ENCODE measurements around the gene GJA9. TPM values are rescaled to one million over a fixed set of nuclear protein-coding genes. Genes with fewer than 3 reads are reported as not detected.
"Not testable (repeated sequence)": the region's sequence is repeated elsewhere in the genome, so short reads cannot be mapped to it uniquely, and the experiment has no call there.

The GJA9 gene
- total RNA-seq, 1 experiment from 2014 or later: 0.10 TPM

DNA sequence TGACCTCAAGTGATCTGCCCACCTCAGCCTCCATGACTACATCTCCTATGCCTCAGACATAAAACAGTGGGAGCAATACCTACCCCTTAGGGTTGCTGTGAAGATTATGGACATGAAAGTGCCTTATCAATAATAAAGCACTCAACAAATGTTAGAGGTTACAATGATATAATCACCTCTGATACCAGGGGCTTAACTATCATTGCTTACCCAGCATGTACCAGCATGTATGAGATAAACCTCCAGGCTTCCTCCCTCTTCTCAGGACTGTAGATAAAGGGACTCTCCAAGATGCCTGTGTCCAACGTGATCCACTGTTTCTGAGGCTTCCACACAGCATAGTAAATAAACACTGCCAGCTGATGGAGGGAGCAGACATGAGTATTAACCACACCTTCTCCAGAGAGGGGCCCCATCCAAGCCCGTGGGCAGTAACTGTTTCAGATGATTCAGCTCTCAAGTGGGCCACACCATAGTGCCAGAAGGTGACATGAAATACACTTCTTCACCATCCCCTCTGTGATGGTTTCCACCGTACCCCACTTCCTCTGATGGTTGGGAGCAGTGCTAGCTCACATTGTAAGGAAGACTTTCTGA is 34.1 kb upstream of the GJA9 start:
- Histone ChIP-seq H3K27ac (ENCODE audit: low read length) (no peak overlapping the region), H3K4me1 (ENCODE audit: control insufficient read depth, insufficient read depth, low read length) (no peaks in the 10 kb centered on the region), H3K36me3 (ENCODE audit: control insufficient read depth, insufficient read depth, low read length) (no peaks in the 10 kb centered on the region), H3K27me3 (ENCODE audit: control insufficient read depth, insufficient read depth, low read length) (no peaks in the 10 kb centered on the region), H3K4me3 (ENCODE audit: low read depth in 2 of 2, low read length in 2 of 2) (no peak overlapping the region), H3K9me3 (ENCODE audit: control insufficient read depth, insufficient read depth, low read depth, low read length) (no peaks in the 10 kb centered on the region)
- ChIA-PET CTCF (no interaction called here), POLR2A (no interaction called here)
- in situ Hi-C loops (cut with HindIII; ENCODE audit: low pct_unique_long_range_greater_than_20kb, low sequenced_read_pairs): no loop called here
- no TSS peak for BruUV-seq (replicated peaks)
- DNase-seq (ENCODE audit: low read depth, low spot score) (no peak), ATAC-seq (no peak)
- intact Hi-C loops (cut with micrococcal nuclease; ENCODE audit: unreplicated experiment): no loop called here
- TF ChIP-seq, protein P1, sequence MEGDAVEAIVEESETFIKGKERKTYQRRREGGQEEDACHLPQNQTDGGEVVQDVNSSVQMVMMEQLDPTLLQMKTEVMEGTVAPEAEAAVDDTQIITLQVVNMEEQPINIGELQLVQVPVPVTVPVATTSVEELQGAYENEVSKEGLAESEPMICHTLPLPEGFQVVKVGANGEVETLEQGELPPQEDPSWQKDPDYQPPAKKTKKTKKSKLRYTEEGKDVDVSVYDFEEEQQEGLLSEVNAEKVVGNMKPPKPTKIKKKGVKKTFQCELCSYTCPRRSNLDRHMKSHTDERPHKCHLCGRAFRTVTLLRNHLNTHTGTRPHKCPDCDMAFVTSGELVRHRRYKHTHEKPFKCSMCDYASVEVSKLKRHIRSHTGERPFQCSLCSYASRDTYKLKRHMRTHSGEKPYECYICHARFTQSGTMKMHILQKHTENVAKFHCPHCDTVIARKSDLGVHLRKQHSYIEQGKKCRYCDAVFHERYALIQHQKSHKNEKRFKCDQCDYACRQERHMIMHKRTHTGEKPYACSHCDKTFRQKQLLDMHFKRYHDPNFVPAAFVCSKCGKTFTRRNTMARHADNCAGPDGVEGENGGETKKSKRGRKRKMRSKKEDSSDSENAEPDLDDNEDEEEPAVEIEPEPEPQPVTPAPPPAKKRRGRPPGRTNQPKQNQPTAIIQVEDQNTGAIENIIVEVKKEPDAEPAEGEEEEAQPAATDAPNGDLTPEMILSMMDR (IDR thresholded peaks at IDR 0.05): no peak
- TF ChIP-seq SIN3A (IDR thresholded peaks at IDR 0.05; ENCODE audit: borderline replicate concordance, insufficient read depth, low read depth, low read length) (no peak), TCF7L2 (IDR thresholded peaks at IDR 0.05; ENCODE audit: low read depth, low read length) (no peak), POLR2AphosphoS5 (IDR thresholded peaks at IDR 0.05; ENCODE audit: low read depth, low read length) (no peak)
- TF ChIP-seq, protein P2, sequence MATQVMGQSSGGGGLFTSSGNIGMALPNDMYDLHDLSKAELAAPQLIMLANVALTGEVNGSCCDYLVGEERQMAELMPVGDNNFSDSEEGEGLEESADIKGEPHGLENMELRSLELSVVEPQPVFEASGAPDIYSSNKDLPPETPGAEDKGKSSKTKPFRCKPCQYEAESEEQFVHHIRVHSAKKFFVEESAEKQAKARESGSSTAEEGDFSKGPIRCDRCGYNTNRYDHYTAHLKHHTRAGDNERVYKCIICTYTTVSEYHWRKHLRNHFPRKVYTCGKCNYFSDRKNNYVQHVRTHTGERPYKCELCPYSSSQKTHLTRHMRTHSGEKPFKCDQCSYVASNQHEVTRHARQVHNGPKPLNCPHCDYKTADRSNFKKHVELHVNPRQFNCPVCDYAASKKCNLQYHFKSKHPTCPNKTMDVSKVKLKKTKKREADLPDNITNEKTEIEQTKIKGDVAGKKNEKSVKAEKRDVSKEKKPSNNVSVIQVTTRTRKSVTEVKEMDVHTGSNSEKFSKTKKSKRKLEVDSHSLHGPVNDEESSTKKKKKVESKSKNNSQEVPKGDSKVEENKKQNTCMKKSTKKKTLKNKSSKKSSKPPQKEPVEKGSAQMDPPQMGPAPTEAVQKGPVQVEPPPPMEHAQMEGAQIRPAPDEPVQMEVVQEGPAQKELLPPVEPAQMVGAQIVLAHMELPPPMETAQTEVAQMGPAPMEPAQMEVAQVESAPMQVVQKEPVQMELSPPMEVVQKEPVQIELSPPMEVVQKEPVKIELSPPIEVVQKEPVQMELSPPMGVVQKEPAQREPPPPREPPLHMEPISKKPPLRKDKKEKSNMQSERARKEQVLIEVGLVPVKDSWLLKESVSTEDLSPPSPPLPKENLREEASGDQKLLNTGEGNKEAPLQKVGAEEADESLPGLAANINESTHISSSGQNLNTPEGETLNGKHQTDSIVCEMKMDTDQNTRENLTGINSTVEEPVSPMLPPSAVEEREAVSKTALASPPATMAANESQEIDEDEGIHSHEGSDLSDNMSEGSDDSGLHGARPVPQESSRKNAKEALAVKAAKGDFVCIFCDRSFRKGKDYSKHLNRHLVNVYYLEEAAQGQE (IDR thresholded peaks at IDR 0.05; ENCODE audit: insufficient read depth in 1 of 2, low read depth in 2 of 2, low read length in 1 of 2): no peak

DNA sequence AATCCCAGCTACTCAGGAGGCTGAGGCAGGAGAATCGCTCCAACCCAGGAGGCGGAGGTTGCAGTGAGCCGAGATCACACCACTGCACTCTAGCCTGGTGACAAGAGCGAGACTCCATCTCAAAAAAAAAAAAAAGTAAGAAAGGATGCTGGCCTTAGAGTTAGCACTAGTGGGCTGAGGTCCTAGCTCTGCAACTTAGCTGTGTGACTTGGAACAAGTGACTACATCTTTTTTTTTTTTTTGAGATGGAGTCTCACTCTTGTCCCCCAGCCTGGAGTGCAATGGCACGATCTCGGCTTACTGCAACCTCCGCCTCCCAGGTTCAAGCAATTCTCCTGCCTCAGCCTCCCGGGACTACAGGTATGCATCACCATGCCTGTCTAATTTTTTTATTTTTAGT is 33.5 kb upstream of the GJA9 start:
- CTCF ChIA-PET; DNase-seq (ENCODE audit: low read depth, low spot score); ATAC-seq; in situ Hi-C loops (cut with HindIII; ENCODE audit: low pct_unique_long_range_greater_than_20kb, low sequenced_read_pairs); H3K9me3 ChIP-seq (ENCODE audit: control insufficient read depth, insufficient read depth, low read depth, low read length); H3K4me3 ChIP-seq (ENCODE audit: low read depth in 2 of 2, low read length in 2 of 2); intact Hi-C loops (cut with micrococcal nuclease; ENCODE audit: unreplicated experiment); H3K36me3 ChIP-seq (ENCODE audit: control insufficient read depth, insufficient read depth, low read length); H3K27ac ChIP-seq (ENCODE audit: low read length); H3K4me1 ChIP-seq (ENCODE audit: control insufficient read depth, insufficient read depth, low read length); POLR2A ChIA-PET; BruUV-seq (replicated peaks); H3K27me3 ChIP-seq (ENCODE audit: control insufficient read depth, insufficient read depth, low read length): not testable (repeated sequence)

DNA sequence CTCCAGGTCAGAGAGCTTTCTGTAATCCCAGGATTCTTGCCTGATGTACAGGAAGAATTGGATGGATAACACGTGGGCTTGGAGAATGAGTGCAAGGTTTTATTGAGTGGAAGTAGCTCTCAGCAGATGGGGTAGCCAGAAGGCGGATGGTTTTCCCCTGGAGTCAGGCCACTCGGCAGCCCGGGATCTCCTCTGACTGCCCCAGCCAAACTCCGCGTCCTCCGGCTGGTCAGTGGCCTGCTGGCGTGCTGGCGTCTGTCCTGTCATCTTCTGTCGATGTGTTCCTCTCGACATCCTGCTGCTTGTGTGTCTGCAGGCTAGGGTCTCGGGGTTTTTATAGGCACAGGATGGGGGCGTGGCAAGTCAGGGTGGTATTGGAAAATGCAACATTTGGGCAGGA is 27.4 kb upstream of the GJA9 start:
- H3K27ac ChIP-seq (ENCODE audit: low read length): no peak overlapping the region
- POLR2A ChIA-PET: no interaction called here
- CTCF ChIA-PET: no interaction called here
- in situ Hi-C loops (cut with HindIII; ENCODE audit: low pct_unique_long_range_greater_than_20kb, low sequenced_read_pairs) (no loop called here), intact Hi-C loops (cut with micrococcal nuclease; ENCODE audit: unreplicated experiment) (no loop called here)
- H3K9me3 ChIP-seq (ENCODE audit: control insufficient read depth, insufficient read depth, low read depth, low read length): no peaks in the 10 kb centered on the region
- H3K4me1 ChIP-seq (ENCODE audit: control insufficient read depth, insufficient read depth, low read length): no peaks in the 10 kb centered on the region
- ATAC-seq (no peak), DNase-seq (ENCODE audit: low read depth, low spot score) (no peak)
- no peak overlapping the region for H3K4me3 ChIP-seq (ENCODE audit: low read depth in 2 of 2, low read length in 2 of 2)
- no TSS peak for BruUV-seq (replicated peaks)
- TF ChIP-seq, protein P1 (IDR thresholded peaks at IDR 0.05): no peak
- TF ChIP-seq SIN3A (IDR thresholded peaks at IDR 0.05; ENCODE audit: borderline replicate concordance, insufficient read depth, low read depth, low read length) (no peak), TCF7L2 (IDR thresholded peaks at IDR 0.05; ENCODE audit: low read depth, low read length) (no peak), POLR2AphosphoS5 (IDR thresholded peaks at IDR 0.05; ENCODE audit: low read depth, low read length) (no peak)
- TF ChIP-seq, protein P2 (IDR thresholded peaks at IDR 0.05; ENCODE audit: insufficient read depth in 1 of 2, low read depth in 2 of 2, low read length in 1 of 2): no peak
- no peaks in the 10 kb centered on the region for H3K36me3 ChIP-seq (ENCODE audit: control insufficient read depth, insufficient read depth, low read length)
- no peaks in the 10 kb centered on the region for H3K27me3 ChIP-seq (ENCODE audit: control insufficient read depth, insufficient read depth, low read length)

All from Panc1 (cell line).